NCI-H69 (cell line): ENCODE results near the gene ARHGAP12.
A peak's percentile ranks its signal among the peaks of the same experiment; 100 is the strongest.

ENCODE experiments used
- DNase-seq: peaks from one replicate; lab custom pipeline; 2025; lab: John Stamatoyannopoulos, UW

ARHGAP12 gene

DNA sequence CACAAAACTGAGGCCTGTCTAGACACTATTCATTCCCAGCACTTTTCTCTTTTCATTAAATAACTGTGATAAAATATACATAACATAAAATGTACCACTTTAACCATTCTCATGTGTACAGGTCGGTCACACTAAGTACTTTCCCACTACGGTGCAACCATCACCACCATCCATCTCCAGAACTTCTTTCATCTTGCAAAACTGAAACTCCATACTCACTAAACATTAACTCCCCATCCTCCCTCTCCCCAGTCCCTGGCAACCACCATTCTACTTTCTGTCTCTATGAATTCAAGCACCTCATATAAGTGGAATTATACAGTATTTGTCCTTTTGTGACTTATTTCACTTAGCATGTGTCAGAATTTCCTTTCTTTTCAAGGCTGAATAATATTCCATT lies 53.0 kb downstream of the ARHGAP12 start:
- DNase-seq = no peak

DNA sequence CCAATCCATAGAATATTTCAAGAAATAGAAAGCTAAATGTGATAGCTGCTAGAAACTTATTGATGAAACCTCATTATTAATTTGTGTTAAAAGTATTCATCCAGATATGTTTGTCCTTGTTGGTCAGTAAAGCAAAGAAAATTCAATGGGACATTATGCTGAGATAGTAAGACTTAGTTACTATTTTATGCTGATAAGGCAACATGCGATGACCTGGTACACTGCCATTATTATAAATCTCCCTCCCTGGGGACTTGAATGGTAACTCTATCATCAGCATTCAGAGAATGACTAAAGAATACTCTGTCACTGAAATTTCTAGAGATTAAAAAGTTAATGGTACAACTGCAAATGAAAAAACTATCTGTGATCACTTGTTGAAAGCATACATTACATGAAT lies 54.9 kb downstream of the ARHGAP12 start:
- DNase-seq = no peak

DNA sequence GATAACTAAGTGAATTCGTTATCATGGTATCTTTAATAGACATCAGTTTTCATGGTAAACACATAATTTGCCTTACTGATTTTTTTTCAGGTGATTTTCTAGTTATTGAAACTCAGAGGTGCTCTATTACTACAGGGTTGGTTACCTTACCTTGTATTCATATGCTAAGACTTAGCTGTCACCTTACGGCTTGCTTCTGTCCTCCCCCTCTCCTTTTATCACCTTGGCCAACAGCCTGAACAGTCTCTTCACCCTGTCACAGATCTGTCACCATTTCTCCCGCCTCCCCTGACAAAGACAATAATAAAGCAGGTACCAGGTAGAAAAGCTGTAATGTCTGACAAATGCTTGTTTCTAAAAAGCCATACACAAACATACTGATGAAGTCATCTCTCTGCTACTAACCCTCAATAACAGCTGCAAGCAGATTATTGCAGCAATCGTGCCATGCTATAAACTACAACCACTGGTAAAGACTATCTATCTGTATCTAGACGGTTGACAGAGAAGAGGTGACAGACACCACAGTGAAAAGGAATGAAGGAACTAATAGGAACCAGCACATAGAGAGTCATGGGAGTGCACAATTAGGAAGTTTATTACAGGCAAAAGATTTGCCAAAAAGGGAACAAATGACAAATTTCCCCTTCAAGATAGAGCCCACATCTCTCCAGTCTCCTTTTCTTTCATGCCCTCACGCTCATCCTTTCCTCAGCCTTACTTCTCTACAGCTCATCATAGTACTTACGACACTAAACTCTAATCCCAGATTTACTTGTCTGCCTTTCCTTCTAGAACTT lies 57.2 kb downstream of the ARHGAP12 start:
- peak; percentile 0 for DNase-seq

DNA sequence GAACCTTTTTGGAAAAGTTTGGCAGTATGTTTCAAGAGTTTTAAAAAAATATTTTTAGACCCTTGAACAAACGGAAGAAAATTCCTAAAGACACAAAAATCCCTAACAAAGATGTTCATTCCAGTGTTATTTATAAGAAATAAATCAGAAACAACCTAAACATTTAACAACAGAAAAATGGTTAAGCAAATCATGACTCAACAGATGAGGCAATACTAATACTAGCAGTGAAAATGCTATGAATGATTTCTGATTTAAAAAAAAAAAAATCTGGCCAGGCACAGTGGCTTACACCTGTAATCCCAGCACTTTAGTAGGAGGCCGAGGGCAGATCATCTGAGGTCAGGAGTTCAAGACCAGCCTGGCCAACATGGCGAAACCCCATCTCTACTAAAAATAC lies 61.0 kb downstream of the ARHGAP12 start:
- no peak for DNase-seq

DNA sequence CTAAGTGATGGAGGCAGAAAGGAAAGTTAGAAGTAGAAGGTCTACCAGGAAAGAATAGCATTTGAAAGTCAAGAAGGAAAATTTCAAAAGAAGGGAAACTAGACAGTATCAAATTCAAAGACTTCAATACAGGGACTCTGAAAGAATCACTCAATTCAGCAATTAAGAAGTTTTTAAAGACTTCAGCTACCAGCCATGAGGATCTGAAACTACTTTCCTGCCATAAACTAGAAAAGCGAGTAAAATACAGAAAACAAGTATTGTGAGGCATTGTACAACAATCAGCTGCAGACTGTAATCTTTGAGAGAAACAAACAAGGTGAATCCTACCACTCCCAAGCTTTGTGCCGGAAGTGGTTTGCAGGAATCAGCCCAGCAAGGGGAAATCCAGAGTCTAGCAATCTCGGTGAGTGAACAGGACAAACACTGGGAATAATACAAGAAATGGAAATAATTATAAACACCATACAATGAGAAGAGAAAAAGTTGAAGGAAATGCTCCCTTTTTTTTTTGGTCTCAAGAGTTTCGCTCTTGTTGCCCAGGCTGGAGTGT lies 62.4 kb downstream of the ARHGAP12 start:
- no peak for DNase-seq

DNA sequence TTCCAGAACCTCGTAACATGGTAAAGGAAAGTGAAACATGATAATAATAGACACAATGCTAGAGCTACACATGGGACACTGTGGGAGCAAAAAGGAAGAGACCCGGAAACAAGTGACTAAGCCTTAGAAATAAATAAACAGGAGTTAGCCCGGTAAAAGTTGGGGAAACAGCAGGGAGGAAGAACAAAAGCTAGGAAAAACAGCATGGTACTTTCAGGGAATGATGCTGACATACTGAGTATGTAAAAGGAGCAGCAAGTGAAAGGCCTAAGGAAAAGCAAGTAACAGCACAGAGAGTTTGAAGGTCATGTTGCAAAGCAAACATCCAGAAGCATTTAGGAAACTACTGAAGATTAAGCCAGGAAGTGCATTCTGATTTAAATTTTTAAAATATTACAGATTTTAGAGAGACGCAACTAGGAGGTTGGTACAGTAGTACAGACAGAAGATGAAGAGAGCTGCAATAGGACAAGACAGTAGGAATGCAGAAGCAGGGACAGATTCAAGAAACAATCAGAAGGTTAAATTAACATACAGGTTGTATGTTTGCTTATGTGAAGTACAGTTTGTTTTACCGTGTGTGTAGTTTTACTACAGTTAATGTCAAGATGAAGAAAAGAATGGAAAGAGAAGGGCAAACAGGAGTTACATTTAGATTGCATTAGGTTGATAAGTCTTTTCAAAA lies 63.7 kb downstream of the ARHGAP12 start:
- peak; percentile 30 for DNase-seq

DNA sequence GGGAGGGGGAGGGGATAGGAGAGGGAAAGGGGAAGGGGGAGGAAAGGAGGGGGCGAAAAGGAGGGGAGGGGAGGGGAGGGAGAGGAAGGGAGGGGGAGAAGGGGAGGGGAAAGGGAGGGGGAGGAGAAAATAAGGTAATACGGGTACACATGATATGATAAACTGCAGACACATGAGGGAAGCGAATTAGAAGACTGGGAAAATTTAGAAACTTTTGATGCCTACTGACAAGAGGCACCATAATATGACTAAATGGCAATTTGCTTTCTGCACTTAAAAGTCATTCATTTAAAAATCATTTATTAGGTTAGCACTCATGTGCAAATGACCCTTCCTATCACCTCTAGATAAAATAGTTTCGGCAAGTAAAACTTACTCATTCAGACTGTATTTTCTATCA lies 73.6 kb downstream of the ARHGAP12 start:
- no peak for DNase-seq

DNA sequence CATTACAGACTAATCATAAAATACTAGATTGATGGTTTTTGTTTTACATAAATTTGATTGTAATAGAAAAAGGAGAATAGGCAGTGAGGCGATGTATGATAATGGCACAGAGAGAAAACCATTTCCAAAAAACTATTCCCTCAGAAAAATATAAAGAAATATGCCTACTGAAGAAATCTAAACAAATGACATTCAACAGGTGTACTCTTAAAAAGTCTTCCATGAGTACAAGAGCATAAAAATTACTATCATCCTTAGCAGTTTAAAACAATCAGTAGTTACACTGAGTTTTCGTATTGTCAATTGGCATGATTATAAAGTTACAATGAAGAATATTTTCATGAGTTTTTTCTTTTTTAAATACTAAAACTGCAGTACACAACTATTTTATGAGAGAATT lies 75.0 kb downstream of the ARHGAP12 start:
- DNase-seq = no peak

DNA sequence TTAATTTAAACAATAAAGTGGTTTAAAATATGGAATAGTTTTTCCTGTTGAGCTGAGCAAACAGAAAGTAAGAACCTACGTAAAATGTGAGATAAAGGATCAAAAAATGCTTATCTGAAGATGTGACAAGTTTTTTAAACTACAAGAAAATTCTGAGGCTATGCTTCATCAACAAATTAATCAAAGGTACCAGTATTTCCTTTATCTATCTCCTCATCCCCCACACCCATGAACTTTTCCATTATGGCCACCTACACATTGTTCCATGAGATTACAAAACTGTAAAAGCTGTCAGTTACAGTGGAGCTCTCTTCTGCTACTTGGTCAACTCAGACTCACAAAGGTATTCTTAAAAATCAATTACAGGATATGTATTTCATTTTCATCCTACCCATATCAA lies 77.4 kb downstream of the ARHGAP12 start:
- DNase-seq = no peak

DNA sequence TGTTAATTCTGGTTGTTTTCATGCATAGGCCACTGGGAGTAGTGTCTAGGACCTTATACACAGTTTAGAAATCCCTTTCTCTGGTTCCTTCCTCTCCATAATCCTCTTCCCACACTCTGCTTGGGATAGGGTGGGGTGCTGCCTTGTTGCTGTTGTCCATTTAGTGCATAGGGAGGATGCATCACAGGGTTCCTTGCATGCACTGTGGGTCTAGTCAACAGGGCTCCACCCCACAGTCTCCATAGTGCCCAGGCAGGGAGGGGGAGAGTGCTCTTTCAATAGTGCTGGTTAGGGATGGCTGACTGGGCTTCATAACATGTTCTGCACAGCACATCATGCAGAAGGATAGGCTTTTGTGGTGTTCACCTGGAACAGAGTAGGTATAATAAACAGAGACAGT lies 81.1 kb downstream of the ARHGAP12 start:
- DNase-seq = peak; percentile 0

DNA sequence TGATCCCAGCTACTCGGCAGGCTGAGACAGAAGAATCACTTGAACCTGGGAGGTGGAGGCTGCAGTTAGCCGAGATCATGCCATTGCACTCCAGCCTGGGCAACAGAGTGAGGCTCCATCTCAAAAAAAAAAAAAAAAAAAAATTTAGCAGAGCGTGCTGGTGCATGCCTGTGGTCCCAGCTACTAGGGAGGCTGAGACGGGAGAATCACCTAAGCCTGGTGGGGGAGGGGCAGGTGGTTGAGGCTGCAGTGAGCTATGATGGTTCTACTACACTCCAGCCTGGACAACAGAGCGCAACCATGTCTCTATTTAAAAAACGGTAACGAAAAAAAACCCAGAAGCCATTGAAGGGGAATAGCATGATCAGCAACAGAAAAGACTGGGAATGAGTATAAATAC lies 89.9 kb downstream of the ARHGAP12 start:
- DNase-seq = no peak

DNA sequence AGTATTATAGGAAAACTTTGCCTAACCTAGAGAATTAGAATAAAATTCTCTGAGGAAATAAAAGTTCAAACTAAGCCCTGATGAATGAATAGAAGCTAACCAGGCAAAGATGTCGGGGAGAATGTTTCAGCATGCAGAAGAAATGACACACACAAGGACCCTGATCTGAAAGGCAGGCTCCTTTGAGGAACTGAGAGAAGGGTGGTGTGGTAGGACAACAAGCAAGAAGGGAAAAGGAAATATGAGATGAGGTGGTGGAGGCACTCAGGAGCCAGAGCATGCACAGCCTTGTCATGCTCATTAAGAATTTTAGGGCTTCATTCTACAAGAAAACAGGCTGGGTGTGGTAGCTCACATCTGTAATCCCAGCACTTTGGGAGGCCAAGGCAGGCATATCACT lies 90.6 kb downstream of the ARHGAP12 start:
- peak; percentile 1 for DNase-seq

DNA sequence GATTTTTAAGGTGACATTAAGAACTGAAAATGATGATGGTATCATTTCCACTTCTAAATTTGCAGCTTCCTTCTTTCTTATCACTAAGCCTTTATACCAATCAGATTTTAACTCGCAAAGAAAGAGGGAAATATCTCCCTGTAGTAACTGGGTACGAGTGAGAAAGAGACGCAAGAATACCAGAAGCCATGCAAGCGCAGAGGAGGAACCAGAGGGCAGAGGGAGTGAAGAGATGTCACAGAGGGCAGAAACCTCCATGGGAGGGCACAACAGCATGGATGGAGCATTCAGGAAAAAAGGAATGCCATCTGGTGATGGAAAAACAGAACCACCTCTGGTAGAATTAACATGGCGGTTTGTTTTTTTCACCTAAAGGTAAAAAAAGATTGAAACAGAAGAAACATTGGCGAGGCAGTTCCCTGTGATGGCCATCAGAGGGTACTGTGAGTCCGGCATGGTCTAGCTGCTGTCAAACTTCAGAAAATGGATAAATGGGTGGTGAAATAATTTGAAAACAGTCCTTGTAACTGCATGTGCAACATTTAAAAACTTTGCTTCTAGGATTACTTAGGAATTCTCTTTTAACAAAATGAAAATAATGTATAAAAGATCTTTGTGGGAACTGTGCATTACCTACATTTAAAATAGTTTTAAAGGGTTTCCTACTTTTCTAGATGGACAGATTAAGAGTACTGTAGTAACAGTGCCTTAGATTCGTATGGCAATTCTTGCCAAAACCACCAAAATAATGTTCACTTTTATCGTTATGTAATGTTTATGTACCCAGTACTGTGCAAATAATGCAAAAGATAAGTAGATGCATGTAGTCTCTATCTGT lies 91.8 kb downstream of the ARHGAP12 start:
- peak; percentile 9 for DNase-seq

DNA sequence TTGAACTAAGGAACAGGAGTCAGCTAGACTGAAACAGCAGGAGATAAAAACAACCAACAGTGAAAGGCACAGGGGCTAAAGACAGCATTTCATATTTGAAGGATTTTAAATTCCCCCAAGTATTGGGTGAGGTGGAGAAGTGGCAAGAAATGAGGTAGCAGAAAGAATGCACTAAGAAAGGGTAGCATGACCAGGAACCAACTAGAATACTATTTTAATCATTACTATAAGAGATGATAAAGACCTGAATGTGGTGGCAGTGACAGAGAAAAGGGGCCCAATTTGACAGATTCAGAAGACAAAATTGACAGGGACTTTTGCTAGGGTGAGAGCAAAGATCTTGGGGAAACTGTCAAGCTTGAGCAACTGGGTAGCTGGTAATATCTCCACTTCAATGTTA lies 94.9 kb downstream of the ARHGAP12 start:
- no peak for DNase-seq

DNA sequence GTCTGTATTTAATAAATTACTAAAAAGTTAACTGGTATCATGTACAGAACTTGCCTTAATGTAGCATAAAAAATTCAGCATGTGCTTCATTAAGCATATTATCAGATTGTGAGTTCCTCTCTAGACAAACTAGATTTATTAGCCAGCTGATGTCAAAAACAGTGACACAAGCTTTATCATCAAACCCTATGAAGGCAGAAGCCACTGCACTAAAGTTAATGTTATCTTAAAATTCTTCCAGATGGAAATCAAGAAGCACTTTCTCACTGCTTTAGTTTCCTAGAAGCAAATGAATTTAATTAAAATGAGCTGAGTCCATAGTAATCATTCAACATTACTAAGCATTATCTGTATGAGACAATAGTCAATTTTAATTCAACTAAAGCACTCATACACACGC lies 96.4 kb downstream of the ARHGAP12 start:
- no peak for DNase-seq

DNA sequence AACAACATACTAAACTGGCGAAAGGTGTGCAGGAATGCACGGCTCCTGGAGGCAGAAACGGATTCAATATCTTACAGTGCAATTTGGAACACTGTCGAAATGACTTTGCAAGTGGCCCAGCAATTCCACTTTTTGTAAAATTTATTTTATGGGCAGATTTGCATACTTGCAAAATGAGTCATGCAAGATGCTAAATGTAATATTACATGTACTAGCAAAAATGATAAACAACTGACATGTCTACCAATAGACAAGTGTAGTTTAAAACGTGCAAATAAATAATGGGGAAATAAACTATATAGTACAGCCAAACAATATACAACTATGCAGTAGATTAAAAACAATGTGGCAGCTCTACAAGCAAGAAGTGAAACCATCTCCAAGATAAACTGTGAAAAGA lies 97.7 kb downstream of the ARHGAP12 start:
- DNase-seq = no peak

DNA sequence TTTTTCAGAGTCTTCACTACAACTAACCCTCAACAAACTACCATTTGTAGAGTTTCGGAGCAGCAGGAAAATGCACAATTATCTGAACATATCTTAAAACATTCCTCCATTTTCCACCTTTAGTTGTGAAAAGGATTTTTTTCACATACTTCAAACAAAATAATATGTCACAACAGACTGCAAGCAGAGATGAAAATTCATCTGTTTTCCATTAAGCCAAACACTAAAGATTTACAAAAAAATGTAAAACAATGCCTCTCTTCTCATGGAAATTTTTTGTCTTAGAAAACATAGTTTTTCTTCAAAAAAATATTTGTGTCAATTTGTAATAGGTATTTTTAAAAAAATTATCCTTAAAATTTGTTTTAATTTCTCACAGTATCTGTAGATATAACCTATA lies 98.9 kb downstream of the ARHGAP12 start:
- DNase-seq = no peak

DNA sequence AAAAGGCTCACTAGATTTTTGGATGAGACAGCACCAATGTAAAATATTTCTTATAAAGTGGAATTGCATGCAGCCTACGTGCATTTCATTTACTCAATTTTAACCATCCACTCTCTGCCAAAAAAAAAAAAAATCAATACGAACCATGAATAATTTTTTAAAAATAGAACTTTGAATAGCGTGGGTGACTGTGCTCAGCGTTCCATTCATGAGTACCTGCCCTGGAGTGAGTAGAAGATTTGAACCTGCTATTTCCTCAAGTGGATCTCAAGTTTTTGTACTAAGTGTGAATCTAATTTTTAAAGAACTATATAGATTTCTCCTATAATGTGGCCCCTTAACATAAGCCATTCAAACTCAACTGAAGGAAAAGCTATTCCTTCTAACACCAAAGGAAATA lies 105.3 kb downstream of the ARHGAP12 start:
- no peak for DNase-seq

DNA sequence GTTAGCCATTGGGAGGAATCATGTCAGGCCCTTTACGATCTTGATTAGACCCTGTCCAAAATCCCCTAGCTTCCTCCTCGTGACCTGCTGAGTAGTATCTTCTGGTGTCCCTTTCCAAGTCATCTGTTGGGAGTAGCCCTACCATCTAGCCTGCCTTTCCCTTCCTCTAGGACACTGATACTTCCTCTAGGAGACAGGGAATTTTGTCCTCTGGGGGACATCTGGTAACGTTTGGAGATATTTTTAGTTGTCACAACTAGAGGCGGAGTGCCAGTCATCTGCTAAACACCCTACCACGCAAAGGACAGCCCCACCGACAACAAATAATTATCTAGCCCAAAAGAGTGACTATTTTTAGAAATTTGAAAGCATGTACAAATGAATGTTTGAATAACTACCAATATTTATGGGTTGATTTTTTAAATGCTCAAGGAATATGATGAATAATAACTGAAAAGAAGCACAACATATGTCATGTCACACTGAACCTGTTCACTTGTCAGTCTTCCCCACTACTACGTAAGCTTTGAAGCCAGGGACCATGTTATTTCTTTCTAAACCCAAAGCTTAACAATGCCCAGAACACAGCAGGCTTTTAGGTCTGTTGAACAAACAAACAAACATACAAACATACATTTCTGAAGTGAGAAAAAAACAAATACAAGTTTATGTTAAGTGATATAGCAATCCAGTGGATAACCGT lies 105.9 kb downstream of the ARHGAP12 start:
- DNase-seq = no peak

DNA sequence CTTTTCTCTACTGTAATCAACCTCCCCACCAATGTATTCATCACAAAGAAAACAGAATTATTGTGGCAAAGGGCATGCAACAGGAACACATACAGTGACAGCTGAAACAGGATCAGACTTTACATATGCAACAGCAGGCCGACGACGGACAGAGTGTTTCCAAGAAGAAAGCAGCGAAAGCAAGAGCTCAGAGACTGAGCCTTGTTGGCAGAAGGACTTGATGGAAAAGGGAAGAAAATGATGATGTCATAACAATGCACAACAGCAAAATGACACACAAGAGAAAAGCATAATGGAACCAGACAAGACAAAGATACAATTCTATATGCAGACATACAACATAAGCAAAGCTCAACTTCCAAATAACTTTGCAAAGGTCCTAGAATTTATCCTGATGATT lies 106.5 kb downstream of the ARHGAP12 start:
- DNase-seq = no peak

DNA sequence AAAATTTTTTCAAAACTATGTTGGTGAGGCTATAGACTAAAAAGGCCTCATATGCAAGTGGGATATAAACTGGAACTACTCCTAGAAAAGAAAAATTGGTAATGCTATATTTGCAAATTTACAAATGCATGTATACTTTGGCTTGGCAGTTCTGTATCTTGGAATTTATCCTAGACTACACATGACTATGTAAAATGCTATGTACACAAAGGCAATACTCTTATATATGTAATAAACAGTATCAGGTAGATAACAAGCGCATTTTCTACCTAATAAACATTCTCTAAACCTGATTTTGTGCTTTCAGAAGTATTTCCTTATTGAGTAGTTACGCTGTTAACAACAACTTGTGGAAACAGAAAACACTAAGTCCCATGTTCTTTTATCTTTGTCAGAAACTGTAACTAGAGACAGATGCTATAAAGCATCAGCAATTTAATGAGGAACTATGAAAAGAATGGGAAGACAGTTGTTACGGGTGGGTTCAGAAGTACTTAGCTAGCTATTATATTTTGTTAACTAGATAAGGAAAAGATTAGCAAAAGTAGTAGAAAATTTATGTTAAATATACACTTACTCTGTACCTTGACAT lies 107.8 kb downstream of the ARHGAP12 start:
- DNase-seq = no peak

DNA sequence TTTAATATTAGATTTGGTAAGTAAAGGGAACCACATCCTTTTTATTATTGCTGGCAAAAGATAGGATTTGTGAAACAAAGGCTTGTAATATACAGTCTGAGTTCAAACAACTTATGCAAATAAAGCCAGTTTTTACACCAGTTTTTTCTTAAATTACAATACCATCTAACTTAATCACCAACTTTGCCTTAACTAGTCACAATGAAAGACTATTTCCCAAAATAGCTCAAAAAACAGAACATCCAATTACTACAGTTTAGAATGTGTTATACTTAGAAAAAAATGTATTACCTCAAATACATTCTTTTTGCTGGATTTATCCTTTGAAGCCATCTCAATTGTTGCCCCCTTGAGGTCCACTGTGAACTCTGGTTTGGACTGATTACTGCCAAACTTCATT lies 108.5 kb downstream of the ARHGAP12 start:
- no peak for DNase-seq
